Liver (tissue), 9 donors: ENCODE data around the gene CALU. TPM values are rescaled to one million over a fixed set of nuclear protein-coding genes. Genes with fewer than 3 reads are reported as not detected.
A peak's percentile ranks its signal among the peaks of the same experiment; 100 is the strongest.

Experiments
- DNase-seq: peaks from one replicate; pipeline ENCODE4 v3.0.0-alpha.2; 2017; ENCODE audit warnings: low spot score
- H3K27ac ChIP-seq, 2 donors: one replicate each; pipeline ENCODE4 v1.7.0; 2013; ENCODE audit warnings: inconsistent platforms in 2 of 2, low read length in 2 of 2, control low read depth in 1 of 2, low read depth in 1 of 2, mild to moderate bottlenecking in 1 of 2
- H3K27me3 ChIP-seq, 4 donors: one replicate each; pipeline versions ENCODE4 v1.6.1 to v1.7.0; 2013; ENCODE audit warnings: low read length in 3 of 4, inconsistent platforms in 1 of 4, mild to moderate bottlenecking in 1 of 4, moderate library complexity in 1 of 4; ENCODE audit not compliant: control insufficient read depth in 4 of 4, insufficient read depth in 4 of 4
- H3K36me3 ChIP-seq, 4 donors: one replicate each; pipeline versions ENCODE4 v1.6.1 to v1.7.0; 2013; ENCODE audit warnings: low read length in 3 of 4, mild to moderate bottlenecking in 3 of 4, low read depth in 1 of 4, moderate library complexity in 1 of 4; ENCODE audit not compliant: control insufficient read depth in 4 of 4, insufficient read depth in 3 of 4
- H3K4me1 ChIP-seq, 4 donors: one replicate each; pipeline versions ENCODE4 v1.6.1 to v1.7.0; 2013; ENCODE audit warnings: low read length in 3 of 4, mild to moderate bottlenecking in 3 of 4, moderate library complexity in 1 of 4; ENCODE audit not compliant: control insufficient read depth in 4 of 4, insufficient read depth in 4 of 4
- H3K4me3 ChIP-seq, 3 donors: one replicate each; pipeline versions ENCODE4 v1.6.1 to v1.7.0; 2013; ENCODE audit warnings: low read length in 3 of 3, control low read depth in 1 of 3, low read depth in 1 of 3, mild to moderate bottlenecking in 1 of 3
- H3K9ac ChIP-seq, 2 donors: one replicate each; pipeline ENCODE4 v1.7.0; 2013; ENCODE audit warnings: low read length in 2 of 2, mild to moderate bottlenecking in 2 of 2, moderate library complexity in 2 of 2, control low read depth in 1 of 2, low read depth in 1 of 2
- H3K9me3 ChIP-seq, 4 donors: one replicate each; pipeline versions ENCODE4 v1.6.1 to v1.7.0; 2013; ENCODE audit warnings: low read length in 3 of 4; ENCODE audit not compliant: control insufficient read depth in 4 of 4
- EGR1 ChIP-seq, 2 donors: IDR thresholded peaks; 2 replicates each; pipeline ENCODE4 v1.6.1; 2016 to 2018; ENCODE audit warnings: antibody characterized with exemption in 2 of 2, low read depth in 2 of 2
- FOXA1 ChIP-seq: IDR thresholded peaks from 2 replicates; pipeline ENCODE4 v1.6.1; 2016; ENCODE audit warnings: antibody characterized with exemption
- FOXA2 ChIP-seq: IDR thresholded peaks from 2 replicates; pipeline ENCODE4 v1.6.1; 2016; ENCODE audit warnings: antibody characterized with exemption
- GABPA ChIP-seq, 2 donors: IDR thresholded peaks in 1 of 2; conservative IDR thresholded peaks in 1 of 2; 2 replicates each; pipeline ENCODE4 v1.6.1; 2016; ENCODE audit warnings: antibody characterized with exemption in 2 of 2, mild to moderate bottlenecking in 1 of 2, moderate library complexity in 1 of 2
- HNF4A ChIP-seq, 2 donors: conservative IDR thresholded peaks; 2 replicates each; pipeline ENCODE4 v1.6.1; 2016; ENCODE audit warnings: antibody characterized with exemption in 2 of 2, mild to moderate bottlenecking in 2 of 2
- HNF4G ChIP-seq: IDR thresholded peaks from 2 replicates; pipeline ENCODE4 v1.6.1; 2016; ENCODE audit warnings: antibody characterized with exemption
- JUND ChIP-seq, 2 donors: IDR thresholded peaks; 2 replicates each; pipeline ENCODE4 v1.6.1; 2016; ENCODE audit warnings: antibody characterized with exemption in 2 of 2
- NR2F2 ChIP-seq: IDR thresholded peaks from 2 replicates; pipeline ENCODE4 v1.6.1; 2016; ENCODE audit warnings: antibody characterized with exemption
- RAD21 ChIP-seq, 2 donors: IDR thresholded peaks; 2 replicates each; pipeline ENCODE4 v1.6.1; 2016; ENCODE audit warnings: antibody characterized with exemption in 2 of 2, mild to moderate bottlenecking in 2 of 2
- RXRA ChIP-seq, 2 donors: IDR thresholded peaks; 2 replicates each; pipeline ENCODE4 v1.6.1; 2017 to 2018; ENCODE audit warnings: antibody characterized with exemption in 2 of 2, mild to moderate bottlenecking in 1 of 2
- SP1 ChIP-seq: IDR thresholded peaks from 2 replicates; pipeline ENCODE4 v1.6.1; 2018; ENCODE audit warnings: antibody characterized with exemption, mild to moderate bottlenecking
- TAF1 ChIP-seq: conservative IDR thresholded peaks from 2 replicates; pipeline ENCODE4 v1.6.1; 2016; ENCODE audit warnings: antibody characterized with exemption, mild to moderate bottlenecking
- YY1 ChIP-seq: IDR thresholded peaks from 2 replicates; pipeline ENCODE4 v1.6.1; 2016; ENCODE audit warnings: antibody characterized with exemption, mild to moderate bottlenecking
- ZBTB33 ChIP-seq: IDR thresholded peaks from 2 replicates; pipeline ENCODE4 v1.6.1; 2016; ENCODE audit warnings: antibody characterized with exemption
- WGBS: extraction: QIAGEN DNeasy Blood & Tissue Kit; methylation state at CpG from one replicate; pipeline ENCODE4 v1.1.7; 2013; 5-methylcytosine and 5-hydroxymethylcytosine counted together
- polyA plus RNA-seq, 2 donors: library from polyadenylated mRNA; stranded (reverse) in 1 of 2; unstranded in 1 of 2; fragments of 200-250 nt in 1 of 2; fragments of >200 nt in 1 of 2; fragmentation: Nextera tagmentation in 1 of 2; extraction: Ambion mirVana in 1 of 2; gene quantifications; one replicate each; pipeline versions ENCODE4 v1.2.1 to v1.2.3, GENCODE V29; 2013 to 2015
- total RNA-seq, 2 donors: library from RNA; depleted of rRNA; stranded (reverse); fragments of >200 nt; gene quantifications; one replicate each; pipeline ENCODE4 v1.2.3, GENCODE V29; 2014
- TF ChIP-seq, protein P1 (sequence below): fragments of 150-350 bp; IDR thresholded peaks from 2 replicates; pipeline ENCODE4 v1.5.1; 2017; ENCODE audit warnings: improper control_type of control experiment, low read depth, low read length; ENCODE audit not compliant: missing input control
- TF ChIP-seq, protein P2 (sequence below): IDR thresholded peaks from 2 replicates; pipeline ENCODE4 v1.6.1; 2016; ENCODE audit warnings: antibody characterized with exemption, mild to moderate bottlenecking
- TF ChIP-seq, protein P3 (sequence below): IDR thresholded peaks from 2 replicates; pipeline ENCODE4 v1.6.1; 2016; ENCODE audit warnings: antibody characterized with exemption
- donor health status: healthy.
- donor health status: healthy.
- donor health status: healthy.
- donor health status: healthy.
- donor health status: healthy.

CALU gene
- total and polyA plus RNA-seq, 4 donors: 37.1 to 57.9 (median 42.5) TPM

- Histone ChIP-seq H3K9me3 (no peaks in the 10 kb centered on the region), H3K4me3 (no peak overlapping the region), H3K9ac (no peak overlapping the region), H3K27ac (no peak overlapping the region), H3K27me3 (no peaks in the 10 kb centered on the region), H3K4me1 (peaks cover 2 to 12% (median 6%) of the 10 kb centered on the region in 4 donors), H3K36me3 (no peaks in the 10 kb centered on the region)
- no peak for DNase-seq
- WGBS: 72% methylated on average over 3 of the region's 3 CpGs
- TF ChIP-seq RAD21 (IDR thresholded peaks at IDR 0.05): peak in 1 of 2 donors; percentile 7
- no peak for TF ChIP-seq RXRA (IDR thresholded peaks at IDR 0.05)
Observed at GRCh38 chr7:128794020-128794419, 54.9 kb downstream of the CALU start.

DNA sequence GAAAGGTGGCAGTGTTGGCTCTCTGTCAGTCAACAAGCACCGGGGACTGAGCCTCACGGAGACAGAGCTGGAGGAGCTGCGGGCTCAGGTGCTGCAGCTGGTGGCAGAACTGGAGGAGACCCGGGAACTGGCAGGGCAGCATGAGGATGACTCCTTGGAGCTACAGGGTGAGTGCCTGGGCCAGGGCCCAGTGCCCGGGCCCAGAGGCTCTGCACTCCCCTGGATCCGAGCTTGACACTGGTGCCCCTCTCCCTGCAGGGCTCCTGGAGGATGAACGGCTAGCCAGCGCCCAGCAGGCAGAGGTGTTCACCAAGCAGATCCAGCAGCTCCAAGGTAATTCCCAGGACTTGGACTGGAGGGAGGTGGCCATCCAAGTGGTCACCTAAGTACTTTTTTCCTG, 55.3 kb downstream of the CALU start:
- H3K27me3 ChIP-seq: no peaks in the 10 kb centered on the region
- TF ChIP-seq FOXA1 (no peak), YY1 (no peak), GABPA (IDR thresholded peaks at IDR 0.05 in 1 of 2, conservative IDR thresholded peaks at IDR 0.05 in 1 of 2) (no peak), ZBTB33 (no peak), RXRA (IDR thresholded peaks at IDR 0.05) (no peak), NR2F2 (no peak), JUND (IDR thresholded peaks at IDR 0.05) (no peak)
- TF ChIP-seq, protein P1, sequence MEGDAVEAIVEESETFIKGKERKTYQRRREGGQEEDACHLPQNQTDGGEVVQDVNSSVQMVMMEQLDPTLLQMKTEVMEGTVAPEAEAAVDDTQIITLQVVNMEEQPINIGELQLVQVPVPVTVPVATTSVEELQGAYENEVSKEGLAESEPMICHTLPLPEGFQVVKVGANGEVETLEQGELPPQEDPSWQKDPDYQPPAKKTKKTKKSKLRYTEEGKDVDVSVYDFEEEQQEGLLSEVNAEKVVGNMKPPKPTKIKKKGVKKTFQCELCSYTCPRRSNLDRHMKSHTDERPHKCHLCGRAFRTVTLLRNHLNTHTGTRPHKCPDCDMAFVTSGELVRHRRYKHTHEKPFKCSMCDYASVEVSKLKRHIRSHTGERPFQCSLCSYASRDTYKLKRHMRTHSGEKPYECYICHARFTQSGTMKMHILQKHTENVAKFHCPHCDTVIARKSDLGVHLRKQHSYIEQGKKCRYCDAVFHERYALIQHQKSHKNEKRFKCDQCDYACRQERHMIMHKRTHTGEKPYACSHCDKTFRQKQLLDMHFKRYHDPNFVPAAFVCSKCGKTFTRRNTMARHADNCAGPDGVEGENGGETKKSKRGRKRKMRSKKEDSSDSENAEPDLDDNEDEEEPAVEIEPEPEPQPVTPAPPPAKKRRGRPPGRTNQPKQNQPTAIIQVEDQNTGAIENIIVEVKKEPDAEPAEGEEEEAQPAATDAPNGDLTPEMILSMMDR: no peak
- no peaks in the 10 kb centered on the region for H3K36me3 ChIP-seq
- no peaks in the 10 kb centered on the region for H3K9me3 ChIP-seq
- no peak overlapping the region for H3K9ac ChIP-seq
- no peak overlapping the region for H3K4me3 ChIP-seq
- no peak overlapping the region for H3K27ac ChIP-seq
- WGBS: 94% methylated on average over 8 of the region's 8 CpGs
- peaks cover 2 to 12% (median 6%) of the 10 kb centered on the region in 4 donors for H3K4me1 ChIP-seq
- no peak for DNase-seq

DNA sequence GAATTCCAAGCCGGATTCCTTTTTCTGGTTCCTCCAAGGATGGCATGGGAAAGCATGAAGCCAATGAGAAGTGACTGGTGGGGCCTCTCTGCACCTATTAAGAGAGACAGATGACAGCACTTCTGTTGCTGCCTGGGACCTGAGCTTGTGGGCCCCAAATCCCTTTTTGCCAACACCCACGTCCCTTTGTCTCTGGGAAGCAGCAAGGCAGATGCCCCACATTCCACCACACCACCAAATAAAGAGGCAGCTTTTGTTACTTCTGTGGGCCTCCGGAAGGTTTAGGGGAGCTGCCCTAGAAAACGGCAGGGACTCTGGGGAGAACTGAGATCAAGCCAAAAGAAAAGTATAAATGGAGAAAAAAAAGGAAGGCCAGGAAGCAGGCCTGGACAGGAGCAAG, 56.0 kb downstream of the CALU start:
- H3K36me3 ChIP-seq: no peaks in the 10 kb centered on the region
- H3K4me3 ChIP-seq: no peak overlapping the region
- no peak for TF ChIP-seq GABPA (IDR thresholded peaks at IDR 0.05 in 1 of 2, conservative IDR thresholded peaks at IDR 0.05 in 1 of 2)
- TF ChIP-seq JUND (IDR thresholded peaks at IDR 0.05): no peak
- TF ChIP-seq, protein P2, sequence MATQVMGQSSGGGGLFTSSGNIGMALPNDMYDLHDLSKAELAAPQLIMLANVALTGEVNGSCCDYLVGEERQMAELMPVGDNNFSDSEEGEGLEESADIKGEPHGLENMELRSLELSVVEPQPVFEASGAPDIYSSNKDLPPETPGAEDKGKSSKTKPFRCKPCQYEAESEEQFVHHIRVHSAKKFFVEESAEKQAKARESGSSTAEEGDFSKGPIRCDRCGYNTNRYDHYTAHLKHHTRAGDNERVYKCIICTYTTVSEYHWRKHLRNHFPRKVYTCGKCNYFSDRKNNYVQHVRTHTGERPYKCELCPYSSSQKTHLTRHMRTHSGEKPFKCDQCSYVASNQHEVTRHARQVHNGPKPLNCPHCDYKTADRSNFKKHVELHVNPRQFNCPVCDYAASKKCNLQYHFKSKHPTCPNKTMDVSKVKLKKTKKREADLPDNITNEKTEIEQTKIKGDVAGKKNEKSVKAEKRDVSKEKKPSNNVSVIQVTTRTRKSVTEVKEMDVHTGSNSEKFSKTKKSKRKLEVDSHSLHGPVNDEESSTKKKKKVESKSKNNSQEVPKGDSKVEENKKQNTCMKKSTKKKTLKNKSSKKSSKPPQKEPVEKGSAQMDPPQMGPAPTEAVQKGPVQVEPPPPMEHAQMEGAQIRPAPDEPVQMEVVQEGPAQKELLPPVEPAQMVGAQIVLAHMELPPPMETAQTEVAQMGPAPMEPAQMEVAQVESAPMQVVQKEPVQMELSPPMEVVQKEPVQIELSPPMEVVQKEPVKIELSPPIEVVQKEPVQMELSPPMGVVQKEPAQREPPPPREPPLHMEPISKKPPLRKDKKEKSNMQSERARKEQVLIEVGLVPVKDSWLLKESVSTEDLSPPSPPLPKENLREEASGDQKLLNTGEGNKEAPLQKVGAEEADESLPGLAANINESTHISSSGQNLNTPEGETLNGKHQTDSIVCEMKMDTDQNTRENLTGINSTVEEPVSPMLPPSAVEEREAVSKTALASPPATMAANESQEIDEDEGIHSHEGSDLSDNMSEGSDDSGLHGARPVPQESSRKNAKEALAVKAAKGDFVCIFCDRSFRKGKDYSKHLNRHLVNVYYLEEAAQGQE: no peak
- no peak for TF ChIP-seq EGR1 (IDR thresholded peaks at IDR 0.05; ENCODE audit: low read depth in 2 of 2)
- TF ChIP-seq YY1: no peak
- TF ChIP-seq HNF4A (conservative IDR thresholded peaks at IDR 0.05): no peak
- TF ChIP-seq, protein P3, sequence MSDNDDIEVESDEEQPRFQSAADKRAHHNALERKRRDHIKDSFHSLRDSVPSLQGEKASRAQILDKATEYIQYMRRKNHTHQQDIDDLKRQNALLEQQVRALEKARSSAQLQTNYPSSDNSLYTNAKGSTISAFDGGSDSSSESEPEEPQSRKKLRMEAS: no peak
- no peak for TF ChIP-seq FOXA1
- TF ChIP-seq RAD21 (IDR thresholded peaks at IDR 0.05): no peak
- TF ChIP-seq RXRA (IDR thresholded peaks at IDR 0.05): no peak
- TF ChIP-seq SP1: no peak
- TF ChIP-seq NR2F2: no peak
- no peak for TF ChIP-seq ZBTB33
- no peak for TF ChIP-seq HNF4G
- TF ChIP-seq FOXA2: no peak
- no peak for TF ChIP-seq TAF1

More for the DNA sequence above, 56.0 kb downstream of the CALU start:
- no peak overlapping the region for H3K9ac ChIP-seq
- 93% methylated on average over 4 of the region's 4 CpGs for WGBS
- DNase-seq: no peak
- no peak overlapping the region for H3K27ac ChIP-seq
- no peaks in the 10 kb centered on the region for H3K27me3 ChIP-seq
- H3K4me1 ChIP-seq: peaks cover 2 to 12% (median 6%) of the 10 kb centered on the region in 4 donors
- no peaks in the 10 kb centered on the region for H3K9me3 ChIP-seq
